ENCODE results near the gene TCEAL9.

TCEAL9 gene

GRCh38 chrX:103343105-103343504 lies 13.2 kb upstream of the TCEAL9 start:
- no CpG with 5 or more reads among the region's 2 CpGs for WGBS, 2 donors (ENCODE audit: extremely low coverage in 2 of 2, insufficient read length in 2 of 2, insufficient replicate concordance in 1 of 2)
- Histone ChIP-seq H3K9me3 (replicated peaks in 1 of 2; ENCODE audit: control insufficient read depth in 2 of 2, insufficient read depth in 1 of 2, low read depth in 1 of 2, low read length in 2 of 2) (no peaks in the 10 kb centered on the region), H2BK120ac (ENCODE audit: low read depth, low read length) (no peak overlapping the region), H3K4me3 (ENCODE audit: low read length in 2 of 2) (no peak overlapping the region), H3K4ac (ENCODE audit: low read length) (no peak overlapping the region), H3K14ac (ENCODE audit: low read length) (no peak overlapping the region), H2BK12ac (ENCODE audit: low read length) (no peak overlapping the region), H4K91ac (ENCODE audit: low read depth, low read length, poor library complexity) (no peak overlapping the region), H3K4me2 (ENCODE audit: insufficient read depth, low read length, poor library complexity, severe bottlenecking) (no peak overlapping the region), H3K36me3 (replicated peaks in 1 of 2; ENCODE audit: control insufficient read depth in 2 of 2, insufficient read depth in 2 of 2, low read length in 2 of 2) (no peaks in the 10 kb centered on the region), H4K8ac (ENCODE audit: low read depth, low read length) (no peak overlapping the region), H3K9ac (ENCODE audit: low read depth, low read length, poor library complexity) (no peak overlapping the region), H3K4me1 (ENCODE audit: control insufficient read depth in 2 of 2, insufficient read depth in 1 of 2, low read depth in 1 of 2, low read length in 2 of 2) (no peaks in the 10 kb centered on the region), H3K27ac (replicated peaks; ENCODE audit: low read length) (no peak overlapping the region), H3K27me3 (ENCODE audit: control insufficient read depth in 3 of 3, insufficient read depth in 3 of 3, low read depth in 1 of 3, low read length in 3 of 3) (no peaks in the 10 kb centered on the region), H2AFZ (ENCODE audit: low read length) (peak overlapping the region; percentile 63), H2BK5ac (ENCODE audit: low read length) (no peak overlapping the region), H3K23ac (ENCODE audit: low read depth, low read length, poor library complexity) (no peak overlapping the region), H2AK5ac (ENCODE audit: low read depth, low read length) (no peak overlapping the region), H2BK15ac (ENCODE audit: low read length) (no peak overlapping the region), H3K79me1 (ENCODE audit: low read depth, low read length) (no peaks in the 10 kb centered on the region), H3K18ac (ENCODE audit: low read length) (no peak overlapping the region)
- no peak for DNase-seq (ENCODE audit: low spot score)

- no peak overlapping the region for H3K4me2 ChIP-seq (ENCODE audit: insufficient read depth, low read length, poor library complexity, severe bottlenecking)
- H2AK5ac ChIP-seq (ENCODE audit: low read depth, low read length), result no peak overlapping the region
- H3K27ac ChIP-seq (replicated peaks; ENCODE audit: low read length), result no peak overlapping the region
- no peak overlapping the region for H3K23ac ChIP-seq (ENCODE audit: low read depth, low read length, poor library complexity)
- H4K91ac ChIP-seq (ENCODE audit: low read depth, low read length, poor library complexity), result no peak overlapping the region
- no peak overlapping the region for H2BK5ac ChIP-seq (ENCODE audit: low read length)
- no peak overlapping the region for H3K14ac ChIP-seq (ENCODE audit: low read length)
- no peaks in the 10 kb centered on the region for H3K4me1 ChIP-seq (ENCODE audit: control insufficient read depth in 2 of 2, insufficient read depth in 1 of 2, low read depth in 1 of 2, low read length in 2 of 2)
- no peaks in the 10 kb centered on the region for H3K36me3 ChIP-seq (replicated peaks in 1 of 2; ENCODE audit: control insufficient read depth in 2 of 2, insufficient read depth in 2 of 2, low read length in 2 of 2)
- no peak overlapping the region for H2BK120ac ChIP-seq (ENCODE audit: low read depth, low read length)
- H2BK15ac ChIP-seq (ENCODE audit: low read length), result no peak overlapping the region
- H3K27me3 ChIP-seq (ENCODE audit: control insufficient read depth in 3 of 3, insufficient read depth in 3 of 3, low read depth in 1 of 3, low read length in 3 of 3), result peaks cover 0 to 3% (median 0%) of the 10 kb centered on the region in 3 experiments
- no peak overlapping the region for H3K18ac ChIP-seq (ENCODE audit: low read length)
- no peaks in the 10 kb centered on the region for H3K79me1 ChIP-seq (ENCODE audit: low read depth, low read length)
- no peak overlapping the region for H3K4me3 ChIP-seq (ENCODE audit: low read length in 2 of 2)
- no peak overlapping the region for H4K8ac ChIP-seq (ENCODE audit: low read depth, low read length)
- WGBS, 2 donors (ENCODE audit: extremely low coverage in 2 of 2, insufficient read length in 2 of 2, insufficient replicate concordance in 1 of 2), result no CpG with 5 or more reads among the region's 2 CpGs
- no peak overlapping the region for H2AFZ ChIP-seq (ENCODE audit: low read length)
- DNase-seq (ENCODE audit: low spot score), result no peak
- no peak overlapping the region for H2BK12ac ChIP-seq (ENCODE audit: low read length)
- H3K9me3 ChIP-seq (replicated peaks in 1 of 2; ENCODE audit: control insufficient read depth in 2 of 2, insufficient read depth in 1 of 2, low read depth in 1 of 2, low read length in 2 of 2), result no peaks in the 10 kb centered on the region
- no peak overlapping the region for H3K9ac ChIP-seq (ENCODE audit: low read depth, low read length, poor library complexity)
- no peak overlapping the region for H3K4ac ChIP-seq (ENCODE audit: low read length)
Measured at GRCh38 chrX:103344606-103345005, 11.7 kb upstream of the TCEAL9 start.

- Histone ChIP-seq H4K8ac (ENCODE audit: low read depth, low read length) (no peak overlapping the region), H3K27ac (replicated peaks; ENCODE audit: low read length) (no peak overlapping the region), H2BK15ac (ENCODE audit: low read length) (no peak overlapping the region), H3K27me3 (ENCODE audit: control insufficient read depth in 3 of 3, insufficient read depth in 3 of 3, low read depth in 1 of 3, low read length in 3 of 3) (peaks cover 0 to 3% (median 0%) of the 10 kb centered on the region in 3 experiments), H2AK5ac (ENCODE audit: low read depth, low read length) (no peak overlapping the region), H3K36me3 (replicated peaks in 1 of 2; ENCODE audit: control insufficient read depth in 2 of 2, insufficient read depth in 2 of 2, low read length in 2 of 2) (no peaks in the 10 kb centered on the region), H3K4me3 (ENCODE audit: low read length in 2 of 2) (no peak overlapping the region), H2BK12ac (ENCODE audit: low read length) (no peak overlapping the region), H3K23ac (ENCODE audit: low read depth, low read length, poor library complexity) (no peak overlapping the region), H3K4ac (ENCODE audit: low read length) (no peak overlapping the region), H2AFZ (ENCODE audit: low read length) (peak overlapping the region; percentile 40), H3K4me2 (ENCODE audit: insufficient read depth, low read length, poor library complexity, severe bottlenecking) (peak overlapping the region; percentile 45), H4K91ac (ENCODE audit: low read depth, low read length, poor library complexity) (no peak overlapping the region), H3K9me3 (replicated peaks in 1 of 2; ENCODE audit: control insufficient read depth in 2 of 2, insufficient read depth in 1 of 2, low read depth in 1 of 2, low read length in 2 of 2) (no peaks in the 10 kb centered on the region), H3K14ac (ENCODE audit: low read length) (no peak overlapping the region), H3K9ac (ENCODE audit: low read depth, low read length, poor library complexity) (no peak overlapping the region), H2BK120ac (ENCODE audit: low read depth, low read length) (no peak overlapping the region), H2BK5ac (ENCODE audit: low read length) (no peak overlapping the region), H3K4me1 (ENCODE audit: control insufficient read depth in 2 of 2, insufficient read depth in 1 of 2, low read depth in 1 of 2, low read length in 2 of 2) (no peaks in the 10 kb centered on the region), H3K79me1 (ENCODE audit: low read depth, low read length) (no peaks in the 10 kb centered on the region), H3K18ac (ENCODE audit: low read length) (no peak overlapping the region)
- no CpG with 5 or more reads among the region's 29 CpGs for whole genome bisulfite sequencing, 2 donors (ENCODE audit: extremely low coverage in 2 of 2, insufficient read length in 2 of 2, insufficient replicate concordance in 1 of 2)
- no peak for DNase-seq (ENCODE audit: low spot score)
Measured at GRCh38 chrX:103347682-103348397, 8.5 kb upstream of the TCEAL9 start.

GRCh38 chrX:103356858-103357257 lies 552 bp downstream of the TCEAL9 start:
- Histone ChIP-seq H3K9ac (ENCODE audit: low read depth, low read length, poor library complexity) (no peak overlapping the region), H3K27ac (replicated peaks; ENCODE audit: low read length) (peak overlapping the region; percentile 73), H3K18ac (ENCODE audit: low read length) (no peak overlapping the region), H2BK5ac (ENCODE audit: low read length) (no peak overlapping the region), H3K4ac (ENCODE audit: low read length) (no peak overlapping the region), H4K91ac (ENCODE audit: low read depth, low read length, poor library complexity) (no peak overlapping the region), H2BK12ac (ENCODE audit: low read length) (no peak overlapping the region), H3K14ac (ENCODE audit: low read length) (no peak overlapping the region), H3K27me3 (ENCODE audit: control insufficient read depth in 3 of 3, insufficient read depth in 3 of 3, low read depth in 1 of 3, low read length in 3 of 3) (no peaks in the 10 kb centered on the region), H3K4me1 (ENCODE audit: control insufficient read depth in 2 of 2, insufficient read depth in 1 of 2, low read depth in 1 of 2, low read length in 2 of 2) (peaks cover 0 to 4% of the 10 kb centered on the region in 2 donors), H2BK15ac (ENCODE audit: low read length) (no peak overlapping the region), H3K23ac (ENCODE audit: low read depth, low read length, poor library complexity) (no peak overlapping the region), H3K4me3 (ENCODE audit: low read length in 2 of 2) (peak overlapping the region; percentile 85 to 99), H2AFZ (ENCODE audit: low read length) (peak overlapping the region; percentile 87), H3K9me3 (replicated peaks in 1 of 2; ENCODE audit: control insufficient read depth in 2 of 2, insufficient read depth in 1 of 2, low read depth in 1 of 2, low read length in 2 of 2) (no peaks in the 10 kb centered on the region), H3K79me1 (ENCODE audit: low read depth, low read length) (no peaks in the 10 kb centered on the region), H4K8ac (ENCODE audit: low read depth, low read length) (no peak overlapping the region), H2AK5ac (ENCODE audit: low read depth, low read length) (no peak overlapping the region), H3K4me2 (ENCODE audit: insufficient read depth, low read length, poor library complexity, severe bottlenecking) (peak overlapping the region; percentile 40), H2BK120ac (ENCODE audit: low read depth, low read length) (no peak overlapping the region), H3K36me3 (replicated peaks in 1 of 2; ENCODE audit: control insufficient read depth in 2 of 2, insufficient read depth in 2 of 2, low read length in 2 of 2) (peaks cover 0 to 12% of the 10 kb centered on the region in 2 donors)
- DNase-seq (ENCODE audit: low spot score), result no peak
- no CpG with 5 or more reads among the region's 13 CpGs for WGBS, 2 donors (ENCODE audit: extremely low coverage in 2 of 2, insufficient read length in 2 of 2, insufficient replicate concordance in 1 of 2)

Measured in neuronal stem cell (in vitro differentiated cells).